Lung (tissue), 12 donors: ENCODE data around the gene SMARCA2. TPM values are rescaled to one million over a fixed set of nuclear protein-coding genes. Genes with fewer than 3 reads are reported as not detected.
A peak's percentile ranks its signal among the peaks of the same experiment; 100 is the strongest.

Experiments
- ATAC-seq: fragments of 200-7000 bp; cut with Tn5 transposase; one replicate; pipeline ENCODE4 v1.9.1; 2020; ENCODE audit warnings: moderate number of reproducible peaks; ENCODE audit not compliant: insufficient read depth, low FRiP score
- DNase-seq, 3 donors: peaks; one replicate each; pipeline ENCODE4 v3.0.0-alpha.2; 2013 to 2017
- H3K27ac ChIP-seq, 2 donors: one replicate each; pipeline ENCODE4 v1.5.1; 2013; ENCODE audit warnings: mild to moderate bottlenecking in 2 of 2, moderate library complexity in 2 of 2, control low read depth in 1 of 2, inconsistent platforms in 1 of 2, low read depth in 1 of 2, low read length in 1 of 2
- H3K27me3 ChIP-seq, 3 donors: one replicate each; pipeline ENCODE4 v1.5.1; 2013; ENCODE audit warnings: low read length in 2 of 3; ENCODE audit not compliant: control insufficient read depth in 3 of 3, insufficient read depth in 3 of 3
- H3K36me3 ChIP-seq, 4 donors: one replicate each; pipeline ENCODE4 v1.5.1; 2013; ENCODE audit warnings: low read length in 4 of 4, mild to moderate bottlenecking in 1 of 4, moderate library complexity in 1 of 4; ENCODE audit not compliant: control insufficient read depth in 4 of 4, insufficient read depth in 4 of 4
- H3K4me1 ChIP-seq, 5 donors: one replicate each; pipeline ENCODE4 v1.5.1; 2013; ENCODE audit warnings: low read length in 5 of 5, mild to moderate bottlenecking in 2 of 5, moderate library complexity in 1 of 5; ENCODE audit not compliant: control insufficient read depth in 5 of 5, insufficient read depth in 5 of 5
- H3K4me3 ChIP-seq: one replicate; pipeline ENCODE4 v1.5.1; 2013; ENCODE audit warnings: mild to moderate bottlenecking, control low read depth, moderate library complexity
- H3K9ac ChIP-seq, 2 donors: one replicate each; pipeline ENCODE4 v1.5.1; 2013; ENCODE audit warnings: low read length in 2 of 2, control low read depth in 1 of 2; ENCODE audit not compliant: insufficient read depth in 1 of 2
- H3K9me3 ChIP-seq, 4 donors: one replicate each; pipeline ENCODE4 v1.5.1; 2013; ENCODE audit warnings: low read length in 3 of 4, mild to moderate bottlenecking in 1 of 4, moderate library complexity in 1 of 4; ENCODE audit not compliant: control insufficient read depth in 4 of 4, insufficient read depth in 3 of 4
- CTCF ChIP-seq: IDR thresholded peaks from 2 replicates; pipeline ENCODE4 v1.5.1; 2012; ENCODE audit warnings: mild to moderate bottlenecking; ENCODE audit errors: control extremely low read depth, extremely low read depth
- WGBS, 2 donors: extraction: QIAGEN DNeasy Blood & Tissue Kit; methylation state at CpG; one replicate each; pipeline ENCODE4 v1.1.7; 2013; 5-methylcytosine and 5-hydroxymethylcytosine counted together
- polyA plus RNA-seq, 2 donors: library from polyadenylated mRNA; stranded (reverse); fragments of 200-250 nt; gene quantifications; one replicate each; pipeline ENCODE4 v1.2.1, GENCODE V29; 2013
- total RNA-seq, 2 donors: library from RNA; depleted of rRNA in 1 of 2; stranded (reverse); fragments of >200 nt in 1 of 2; gene quantifications; one replicate each; pipeline ENCODE4 v1.2.1, GENCODE V29; 2014 to 2021
- donor health status: control.
- donor health status: control.
- donor health status: Bipolar disorder and iron deficiency.
- donor health status: healthy.
- donor health status: DM: yes; HTN: yes; CAD: no.

Gene SMARCA2
- total and polyA plus RNA-seq, 4 donors = 30.0 to 196 (median 80.2) TPM

DNA sequence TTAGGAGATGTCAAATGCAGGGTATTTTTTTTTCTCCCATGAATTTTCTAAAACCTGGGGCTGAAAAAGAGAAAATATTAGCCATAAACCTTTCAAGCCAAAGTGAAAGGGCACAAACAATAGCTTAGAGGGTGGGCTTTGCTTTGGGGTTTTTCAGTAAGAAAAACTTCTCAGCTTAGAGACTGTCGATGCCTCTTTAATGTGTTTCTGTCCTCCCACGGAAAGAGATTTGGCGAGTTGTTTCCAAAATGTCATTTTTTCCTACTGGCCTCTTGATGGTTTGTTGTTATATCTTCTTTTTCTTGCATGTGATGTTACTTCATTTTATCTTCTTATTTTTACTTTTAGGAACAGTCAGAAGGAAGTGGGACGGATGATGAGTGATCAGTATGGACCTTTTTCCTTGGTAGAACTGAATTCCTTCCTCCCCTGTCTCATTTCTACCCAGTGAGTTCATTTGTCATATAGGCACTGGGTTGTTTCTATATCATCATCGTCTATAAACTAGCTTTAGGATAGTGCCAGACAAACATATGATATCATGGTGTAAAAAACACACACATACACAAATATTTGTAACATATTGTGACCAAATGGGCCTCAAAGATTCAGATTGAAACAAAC, 177.3 kb downstream of the SMARCA2 start:
- Histone ChIP-seq H3K27ac (no peak overlapping the region), H3K4me1 (no peaks in the 10 kb centered on the region), H3K27me3 (no peaks in the 10 kb centered on the region), H3K9ac (no peak overlapping the region), H3K4me3 (no peak overlapping the region), H3K9me3 (no peaks in the 10 kb centered on the region), H3K36me3 (peaks cover 0 to 31% (median 21%) of the 10 kb centered on the region in 4 donors)
- no peak for DNase-seq
- 81 to 90% methylated on average over 5 of the region's 5 CpGs for WGBS, 2 donors
- TF ChIP-seq CTCF = no peak
- no peak for ATAC-seq

DNA sequence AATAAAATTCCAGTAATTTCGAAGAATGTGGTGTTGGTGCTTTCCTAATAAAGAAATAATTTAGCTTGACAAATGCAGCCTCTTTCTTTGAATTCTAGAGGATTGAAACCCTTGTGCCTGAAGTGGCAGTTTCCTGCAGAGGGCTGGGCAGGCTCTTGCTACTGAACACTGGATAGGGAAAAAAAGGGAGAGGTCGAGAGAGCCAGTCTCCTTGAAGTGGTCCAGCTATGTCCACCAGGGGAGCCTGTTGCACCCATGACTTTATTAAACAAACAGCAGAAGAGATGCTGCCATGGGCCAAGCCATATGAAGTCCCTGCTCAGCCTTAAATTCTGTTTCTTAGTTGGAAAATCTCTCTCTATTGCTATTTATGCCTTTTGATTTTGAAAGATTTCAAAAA, 178.4 kb downstream of the SMARCA2 start:
- DNase-seq (peak in 2 of 3 donors; percentile 18 to 26), ATAC-seq (no peak)
- H3K9ac ChIP-seq = no peak overlapping the region
- H3K4me3 ChIP-seq = no peak overlapping the region
- H3K27ac ChIP-seq = no peak overlapping the region
- TF ChIP-seq CTCF = no peak
- no peaks in the 10 kb centered on the region for H3K4me1 ChIP-seq
- H3K27me3 ChIP-seq = no peaks in the 10 kb centered on the region
- no peaks in the 10 kb centered on the region for H3K9me3 ChIP-seq
- WGBS, 2 donors = 69 to 90% methylated on average over 2 of the region's 2 CpGs
- H3K36me3 ChIP-seq = peaks cover 0 to 31% (median 21%) of the 10 kb centered on the region in 4 donors

DNA sequence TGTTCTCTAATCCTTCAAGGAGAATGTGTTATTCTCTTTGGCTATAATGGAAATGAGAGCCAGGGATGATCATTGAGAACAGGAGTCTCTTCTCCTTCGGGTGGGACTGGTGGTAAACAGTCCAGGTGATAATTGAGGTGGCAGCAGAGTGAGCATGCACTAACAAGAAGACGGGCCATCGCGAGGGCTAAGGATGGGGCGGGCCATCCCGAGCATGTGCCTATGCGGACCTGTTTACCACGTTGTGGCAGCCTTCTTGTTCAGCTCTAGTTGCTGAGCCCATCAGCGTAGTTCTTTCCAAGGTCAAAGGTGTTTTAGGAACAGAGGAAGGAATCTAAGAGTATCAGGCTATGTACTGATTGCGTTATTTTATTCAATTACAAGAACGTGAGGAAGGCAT, 180.1 kb downstream of the SMARCA2 start:
- H3K36me3 ChIP-seq = peaks cover 0 to 20% (median 15%) of the 10 kb centered on the region in 4 donors
- H3K4me1 ChIP-seq = no peaks in the 10 kb centered on the region
- H3K9ac ChIP-seq = no peak overlapping the region
- no peak for DNase-seq
- ATAC-seq = no peak
- no peaks in the 10 kb centered on the region for H3K27me3 ChIP-seq
- H3K9me3 ChIP-seq = peaks cover 0 to 2% (median 0%) of the 10 kb centered on the region in 4 donors
- H3K27ac ChIP-seq = no peak overlapping the region
- H3K4me3 ChIP-seq = no peak overlapping the region
- 87 to 92% methylated on average over 11 of the region's 11 CpGs for WGBS, 2 donors
- no peak for TF ChIP-seq CTCF

DNA sequence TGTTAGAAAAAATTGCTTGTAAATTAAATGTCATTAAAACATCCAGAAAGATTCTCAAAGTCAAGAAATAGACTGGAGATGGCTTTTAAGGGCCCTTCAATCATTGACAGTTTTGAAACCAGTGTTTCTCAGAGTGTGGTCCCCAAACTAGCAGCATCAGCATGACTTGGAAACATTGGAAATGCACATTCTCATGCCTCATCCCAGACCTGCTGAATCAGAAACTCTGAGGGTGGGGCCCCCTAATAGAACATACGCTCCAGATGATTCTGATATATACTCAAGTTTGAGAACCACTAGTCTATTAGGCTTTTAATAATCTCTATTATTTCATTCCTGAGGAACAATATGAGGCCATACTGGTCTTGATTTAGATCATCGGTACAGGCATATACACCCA, 181.6 kb downstream of the SMARCA2 start:
- Histone ChIP-seq H3K4me1 (no peaks in the 10 kb centered on the region), H3K9me3 (peaks cover 0 to 4% (median 0%) of the 10 kb centered on the region in 4 donors), H3K36me3 (peaks cover 0 to 12% (median 11%) of the 10 kb centered on the region in 4 donors), H3K27ac (no peak overlapping the region), H3K4me3 (no peak overlapping the region), H3K27me3 (no peaks in the 10 kb centered on the region), H3K9ac (no peak overlapping the region)
- DNase-seq (no peak), ATAC-seq (no peak)
- WGBS, 2 donors = 97 to 99% methylated on average over 2 of the region's 2 CpGs
- TF ChIP-seq CTCF = no peak
